CD4-positive, alpha-beta T cell treated with Interleukin-15 for 4 hours (primary cell): Measurements from ENCODE around the gene APOO.

Experiments used
- DNase-seq: peaks from one replicate; pipeline ENCODE4 v3.0.0-alpha.2; 2020; ENCODE audit warnings: low spot score

Gene APOO

GRCh38 chrX:23784470-23785331 is 123.0 kb downstream of the APOO start:
- no peak for DNase-seq

GRCh38 chrX:23783589-23784469 is 123.9 kb downstream of the APOO start:
- DNase-seq, result no peak
